Activated T-cell treated with anti-CD3 and anti-CD28 coated beads, Interleukin-2, amount 50 U/mL, for 48 hours (primary cell): ENCODE results near the gene NRL.
"Not testable (repeated sequence)": the region's sequence is repeated elsewhere in the genome, so short reads cannot be mapped to it uniquely, and the experiment has no call there.

Source experiments
- DNase-seq, 2 experiments: peaks; one replicate each; pipeline ENCODE4 v3.0.0-alpha.2; 2020

The NRL gene

GRCh38 chr14:24123424-24124417, 9.0 kb upstream of the NRL start:
- no peak for DNase-seq

GRCh38 chr14:24122898-24123297, 8.1 kb upstream of the NRL start:
- no peak for DNase-seq

DNA sequence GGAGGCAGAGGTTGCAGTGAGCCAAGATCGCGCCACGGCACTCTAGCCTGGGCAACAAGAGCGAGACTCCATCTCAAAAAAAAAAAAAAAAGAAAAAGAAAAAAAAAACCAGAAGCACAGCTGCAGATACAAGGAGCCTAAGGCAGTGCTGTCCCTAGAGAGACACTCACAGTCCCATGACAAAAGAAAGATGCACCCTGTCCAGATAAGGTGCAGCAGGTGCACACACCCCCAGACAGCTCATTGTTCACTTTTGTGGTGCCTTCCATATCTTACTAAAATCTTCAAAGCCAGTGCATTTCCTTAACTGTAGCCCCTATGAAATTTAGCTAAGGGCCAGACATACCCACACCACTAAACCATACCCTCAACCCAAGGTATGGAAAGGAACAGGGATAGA, 7.7 kb upstream of the NRL start:
- no peak for DNase-seq

- no peak for DNase-seq
These were observed 6.5 kb upstream of the NRL start for GRCh38 chr14:24121210-24121609.

DNA sequence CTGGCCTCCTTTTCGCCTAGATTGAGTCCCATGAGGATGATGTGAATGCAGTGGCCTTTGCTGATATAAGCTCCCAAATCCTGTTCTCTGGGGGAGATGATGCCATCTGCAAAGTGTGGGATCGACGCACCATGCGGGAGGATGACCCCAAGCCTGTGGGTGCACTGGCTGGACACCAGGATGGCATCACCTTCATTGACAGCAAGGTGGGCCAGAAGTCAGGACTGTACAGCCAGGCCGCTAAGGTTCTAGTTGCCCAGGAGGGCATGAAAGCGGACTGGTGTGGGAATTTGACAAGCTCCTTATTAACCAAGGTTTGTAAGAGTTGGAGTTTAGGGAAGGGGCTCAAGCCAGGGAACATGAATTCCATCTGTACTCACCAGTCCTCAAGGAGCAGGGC, 4.9 kb upstream of the NRL start:
- DNase-seq: no peak

DNA sequence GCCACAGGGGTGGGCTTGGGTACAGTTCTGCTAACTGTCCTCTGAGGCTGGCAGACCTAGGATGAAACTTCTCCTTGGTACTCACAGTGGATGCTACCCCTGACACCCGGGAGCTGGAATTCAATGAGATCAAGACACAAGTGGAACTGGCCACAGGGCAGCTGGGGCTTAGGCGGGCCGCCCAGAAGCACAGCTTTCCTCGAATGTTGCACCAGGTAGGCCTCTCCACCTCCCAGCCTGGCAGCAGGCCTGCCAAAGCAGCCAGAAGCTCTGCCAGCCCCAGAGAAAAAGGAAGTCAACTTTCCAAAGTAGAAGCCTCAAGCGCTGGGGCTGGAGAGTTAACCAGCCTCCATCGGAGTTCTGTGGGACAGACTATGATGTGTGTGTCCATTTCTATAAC, 2.4 kb upstream of the NRL start:
- DNase-seq: no peak

- DNase-seq: no peak
These were observed 1.5 kb upstream of the NRL start for GRCh38 chr14:24116128-24116814.

GRCh38 chr14:24115422-24116127, 826 bp upstream of the NRL start:
- DNase-seq: no peak

GRCh38 chr14:24113801-24114531, 783 bp downstream of the NRL start:
- DNase-seq: peak; percentile 88

- DNase-seq: no peak
These were observed 1.4 kb downstream of the NRL start for GRCh38 chr14:24113379-24113800.

- no peak for DNase-seq
These were observed 4.2 kb downstream of the NRL start for GRCh38 chr14:24110523-24110922.

DNA sequence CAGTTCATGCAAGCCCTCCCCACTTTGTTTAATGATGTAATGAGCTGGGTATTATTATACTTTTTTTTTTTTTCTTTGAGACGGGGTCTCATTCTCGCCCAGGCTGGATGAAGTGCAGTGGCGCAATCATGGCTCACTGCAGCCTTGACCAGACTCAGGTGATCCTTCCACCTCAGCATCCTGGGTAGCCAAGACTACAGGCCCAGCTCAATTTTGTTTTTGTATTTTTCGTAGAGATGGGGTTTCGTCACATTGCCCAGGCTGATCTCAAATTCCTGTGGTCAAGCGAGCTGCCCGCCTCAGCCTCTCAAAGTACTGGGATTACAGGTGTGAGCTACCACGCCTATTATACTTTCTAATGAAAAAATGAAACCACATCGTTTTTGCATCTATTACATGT, 4.7 kb downstream of the NRL start:
- DNase-seq: no peak

GRCh38 chr14:24108336-24108874, 6.3 kb downstream of the NRL start:
- DNase-seq: no peak

- no peak for DNase-seq
These were observed 8.0 kb downstream of the NRL start for GRCh38 chr14:24106672-24107271.

DNA sequence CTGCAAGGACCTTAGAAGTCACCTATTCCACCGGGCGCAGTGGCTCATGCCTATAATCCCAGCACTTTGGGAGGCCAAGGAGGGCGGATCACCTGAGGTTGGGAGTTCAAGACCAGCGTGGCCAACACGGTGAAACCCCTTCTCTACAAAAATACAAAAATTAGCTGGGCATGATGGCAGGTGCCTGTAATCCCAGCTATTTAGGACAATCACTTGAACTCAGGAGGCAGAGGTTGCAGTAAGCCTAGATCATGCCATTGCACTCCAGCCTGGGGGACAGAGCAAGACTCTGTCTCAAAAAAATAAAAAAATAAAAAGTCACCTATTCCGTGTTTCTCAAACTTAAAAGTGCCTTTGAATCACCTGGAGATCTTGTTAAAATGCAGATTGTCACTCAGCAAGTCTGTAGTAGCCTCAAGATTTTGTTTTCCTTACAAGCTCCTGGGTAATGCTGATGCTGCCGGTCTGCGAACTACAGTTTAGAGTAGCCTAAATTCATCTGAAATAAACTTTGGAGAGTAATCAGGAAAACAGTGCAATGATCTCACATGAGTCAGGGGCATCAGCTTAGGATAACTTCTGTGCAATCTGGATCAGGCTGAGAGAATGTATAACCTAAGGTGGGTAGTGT, 9.0 kb downstream of the NRL start:
- DNase-seq: not testable (repeated sequence)

DNA sequence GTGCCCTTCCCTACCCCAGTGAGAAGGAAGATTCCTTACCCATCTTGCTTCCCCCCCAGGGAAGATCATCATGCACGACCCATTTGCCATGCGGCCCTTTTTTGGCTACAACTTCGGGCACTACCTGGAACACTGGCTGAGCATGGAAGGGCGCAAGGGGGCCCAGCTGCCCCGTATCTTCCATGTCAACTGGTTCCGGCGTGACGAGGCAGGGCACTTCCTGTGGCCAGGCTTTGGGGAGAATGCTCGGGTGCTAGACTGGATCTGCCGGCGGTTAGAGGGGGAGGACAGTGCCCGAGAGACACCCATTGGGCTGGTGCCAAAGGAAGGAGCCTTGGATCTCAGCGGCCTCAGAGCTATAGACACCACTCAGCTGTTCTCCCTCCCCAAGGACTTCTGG, 11.3 kb downstream of the NRL start:
- DNase-seq: no peak

GRCh38 chr14:24102357-24103048, 12.2 kb downstream of the NRL start:
- DNase-seq: no peak

- DNase-seq: no peak
These were observed 13.7 kb downstream of the NRL start for GRCh38 chr14:24100982-24101494.

DNA sequence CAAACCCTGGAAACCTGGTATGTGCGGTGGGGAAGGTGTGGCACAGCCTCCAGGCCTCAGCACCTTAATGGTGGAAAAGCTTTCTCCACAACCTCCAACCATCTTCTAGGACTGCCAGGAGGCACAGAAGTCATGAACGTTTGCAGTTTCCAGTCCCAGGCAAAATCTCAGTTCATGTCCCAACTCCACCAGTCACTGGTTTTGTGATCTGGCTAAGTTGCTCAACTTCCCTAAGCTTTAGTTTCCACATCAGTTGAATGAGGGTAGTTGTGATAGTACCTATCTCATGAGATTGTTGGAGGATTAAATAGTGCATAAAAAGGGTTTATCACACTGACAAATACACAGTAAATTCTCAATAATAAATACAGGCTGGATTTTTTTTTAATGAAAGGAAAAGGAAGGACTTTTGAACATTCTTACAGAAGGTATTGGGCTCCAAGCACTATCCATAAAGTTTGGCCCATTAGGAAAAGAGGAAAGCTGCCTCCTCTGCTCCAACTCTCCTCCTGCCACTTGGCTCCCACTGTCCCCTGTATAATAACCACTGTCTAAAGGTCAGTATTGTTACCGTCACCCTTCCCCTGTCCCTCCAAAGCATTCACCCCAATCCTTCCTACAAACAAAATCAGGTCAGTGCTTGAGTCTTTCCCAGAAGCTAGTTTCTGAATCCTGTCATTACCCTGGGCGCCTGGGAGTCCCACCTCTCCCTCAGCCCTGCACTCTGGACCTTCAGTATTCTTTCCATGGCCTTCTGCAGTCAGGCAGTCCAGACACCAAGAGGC, 14.4 kb downstream of the NRL start:
- no peak for DNase-seq
